Chondrocyte (in vitro differentiated cells): ENCODE results near the gene ADAM8. TPM values are rescaled to one million over a fixed set of nuclear protein-coding genes. Genes with fewer than 3 reads are reported as not detected.

Source experiments
- DNase-seq: peaks from one replicate; pipeline ENCODE4 v3.0.0; 2021; ENCODE audit warnings: mixed read lengths, low spot score
- H3K27ac Mint-ChIP-seq: one replicate; pipeline ENCODE4 v1.8.0; 2021; ENCODE audit warnings: mild to moderate bottlenecking, moderate library complexity, mixed read lengths; ENCODE audit not compliant: unreplicated experiment
- H3K27me3 Mint-ChIP-seq: 2 replicates; pipeline ENCODE4 v1.8.0; 2021; ENCODE audit warnings: low read depth, mixed read lengths
- H3K36me3 Mint-ChIP-seq: 2 replicates; pipeline ENCODE4 v1.8.0; 2021; ENCODE audit warnings: low read depth, mixed read lengths
- H3K4me1 Mint-ChIP-seq: 2 replicates; pipeline ENCODE4 v1.8.0; 2021; ENCODE audit warnings: low read depth, mild to moderate bottlenecking, mixed read lengths
- H3K4me3 Mint-ChIP-seq: one replicate; pipeline ENCODE4 v1.8.0; 2021; ENCODE audit warnings: mild to moderate bottlenecking, moderate library complexity, mixed read lengths; ENCODE audit not compliant: unreplicated experiment
- H3K9me3 Mint-ChIP-seq: 2 replicates; pipeline ENCODE4 v1.8.0; 2021; ENCODE audit warnings: low read depth, mixed read lengths
- CTCF ChIP-seq: fragments of 200-600 bp; sonication (generic); IDR thresholded peaks from 2 replicates; pipeline ENCODE4 v1.5.0; 2021; ENCODE audit warnings: antibody characterized with exemption, mild to moderate bottlenecking, moderate library complexity
- total RNA-seq: library from RNA; stranded (reverse); gene quantifications from 3 replicates; pipeline ENCODE4 v1.2.1, GENCODE V29; 2021

Gene ADAM8
- total RNA-seq, 1 donor from 2014 or later: 1.3 TPM

- peak; percentile 94 for TF ChIP-seq CTCF
- no peaks in the 10 kb centered on the region for H3K36me3 Mint-ChIP-seq
- H3K27me3 Mint-ChIP-seq: no peaks in the 10 kb centered on the region
- H3K9me3 Mint-ChIP-seq: no peaks in the 10 kb centered on the region
- H3K4me1 Mint-ChIP-seq: peaks cover 6% of the 10 kb centered on the region
- H3K27ac Mint-ChIP-seq: peak overlapping the region; percentile 27
- peak; percentile 94 for DNase-seq
- peak overlapping the region; percentile 74 for H3K4me3 Mint-ChIP-seq
These were observed 41.9 kb upstream of the ADAM8 start for GRCh38 chr10:133318494-133319127.

- no peak for TF ChIP-seq CTCF
- no peak overlapping the region for H3K27ac Mint-ChIP-seq
- H3K4me3 Mint-ChIP-seq: no peak overlapping the region
- H3K27me3 Mint-ChIP-seq: no peaks in the 10 kb centered on the region
- DNase-seq: peak; percentile 40
- no peaks in the 10 kb centered on the region for H3K36me3 Mint-ChIP-seq
- no peaks in the 10 kb centered on the region for H3K9me3 Mint-ChIP-seq
- H3K4me1 Mint-ChIP-seq: peaks cover 6% of the 10 kb centered on the region
These were observed 40.1 kb upstream of the ADAM8 start for GRCh38 chr10:133316732-133317131.

- Mint-ChIP-seq H3K27me3 (no peaks in the 10 kb centered on the region), H3K4me1 (peaks cover 6% of the 10 kb centered on the region), H3K27ac (no peak overlapping the region), H3K36me3 (peaks cover 3% of the 10 kb centered on the region), H3K4me3 (no peak overlapping the region), H3K9me3 (no peaks in the 10 kb centered on the region)
- peak; percentile 32 for DNase-seq
- no peak for TF ChIP-seq CTCF
These were observed 39.6 kb upstream of the ADAM8 start for GRCh38 chr10:133316266-133316665.

- H3K9me3 Mint-ChIP-seq: no peaks in the 10 kb centered on the region
- DNase-seq: no peak
- H3K4me3 Mint-ChIP-seq: no peak overlapping the region
- H3K36me3 Mint-ChIP-seq: peaks cover 3% of the 10 kb centered on the region
- no peak overlapping the region for H3K27ac Mint-ChIP-seq
- TF ChIP-seq CTCF: no peak
- no peaks in the 10 kb centered on the region for H3K27me3 Mint-ChIP-seq
- peaks cover 6% of the 10 kb centered on the region for H3K4me1 Mint-ChIP-seq
These were observed 39.2 kb upstream of the ADAM8 start for GRCh38 chr10:133315847-133316246.

GRCh38 chr10:133314911-133315310 lies 38.2 kb upstream of the ADAM8 start:
- no peak overlapping the region for H3K27ac Mint-ChIP-seq
- no peak for TF ChIP-seq CTCF
- no peaks in the 10 kb centered on the region for H3K9me3 Mint-ChIP-seq
- peak; percentile 72 for DNase-seq
- H3K4me3 Mint-ChIP-seq: no peak overlapping the region
- H3K36me3 Mint-ChIP-seq: peaks cover 3% of the 10 kb centered on the region
- no peaks in the 10 kb centered on the region for H3K27me3 Mint-ChIP-seq
- H3K4me1 Mint-ChIP-seq: peaks cover 6% of the 10 kb centered on the region
